Liver (tissue), 9 donors: ENCODE results near the gene SBNO1. TPM values are rescaled to one million over a fixed set of nuclear protein-coding genes. Genes with fewer than 3 reads are reported as not detected.
"Not testable (repeated sequence)": the region's sequence is repeated elsewhere in the genome, so short reads cannot be mapped to it uniquely, and the experiment has no call there.

Experiments
- DNase-seq: peaks from one replicate; pipeline ENCODE4 v3.0.0-alpha.2; 2017; ENCODE audit warnings: low spot score
- H3K27ac ChIP-seq, 2 donors: one replicate each; pipeline ENCODE4 v1.7.0; 2013; ENCODE audit warnings: inconsistent platforms in 2 of 2, low read length in 2 of 2, control low read depth in 1 of 2, low read depth in 1 of 2, mild to moderate bottlenecking in 1 of 2
- H3K27me3 ChIP-seq, 4 donors: one replicate each; pipeline versions ENCODE4 v1.6.1 to v1.7.0; 2013; ENCODE audit warnings: low read length in 3 of 4, inconsistent platforms in 1 of 4, mild to moderate bottlenecking in 1 of 4, moderate library complexity in 1 of 4; ENCODE audit not compliant: control insufficient read depth in 4 of 4, insufficient read depth in 4 of 4
- H3K36me3 ChIP-seq, 4 donors: one replicate each; pipeline versions ENCODE4 v1.6.1 to v1.7.0; 2013; ENCODE audit warnings: low read length in 3 of 4, mild to moderate bottlenecking in 3 of 4, low read depth in 1 of 4, moderate library complexity in 1 of 4; ENCODE audit not compliant: control insufficient read depth in 4 of 4, insufficient read depth in 3 of 4
- H3K4me1 ChIP-seq, 4 donors: one replicate each; pipeline versions ENCODE4 v1.6.1 to v1.7.0; 2013; ENCODE audit warnings: low read length in 3 of 4, mild to moderate bottlenecking in 3 of 4, moderate library complexity in 1 of 4; ENCODE audit not compliant: control insufficient read depth in 4 of 4, insufficient read depth in 4 of 4
- H3K4me3 ChIP-seq, 3 donors: one replicate each; pipeline versions ENCODE4 v1.6.1 to v1.7.0; 2013; ENCODE audit warnings: low read length in 3 of 3, control low read depth in 1 of 3, low read depth in 1 of 3, mild to moderate bottlenecking in 1 of 3
- H3K9ac ChIP-seq, 2 donors: one replicate each; pipeline ENCODE4 v1.7.0; 2013; ENCODE audit warnings: low read length in 2 of 2, mild to moderate bottlenecking in 2 of 2, moderate library complexity in 2 of 2, control low read depth in 1 of 2, low read depth in 1 of 2
- H3K9me3 ChIP-seq, 4 donors: one replicate each; pipeline versions ENCODE4 v1.6.1 to v1.7.0; 2013; ENCODE audit warnings: low read length in 3 of 4; ENCODE audit not compliant: control insufficient read depth in 4 of 4
- ATF3 ChIP-seq: IDR thresholded peaks from 2 replicates; pipeline ENCODE4 v1.6.1; 2016; ENCODE audit warnings: antibody characterized with exemption
- CTCF ChIP-seq: fragments of 150-350 bp; IDR thresholded peaks from 2 replicates; pipeline ENCODE4 v1.5.1; 2017; ENCODE audit warnings: improper control_type of control experiment, low read depth, low read length; ENCODE audit not compliant: missing input control
- EGR1 ChIP-seq, 2 donors: IDR thresholded peaks; 2 replicates each; pipeline ENCODE4 v1.6.1; 2016 to 2018; ENCODE audit warnings: antibody characterized with exemption in 2 of 2, low read depth in 2 of 2
- GABPA ChIP-seq, 2 donors: IDR thresholded peaks in 1 of 2; conservative IDR thresholded peaks in 1 of 2; 2 replicates each; pipeline ENCODE4 v1.6.1; 2016; ENCODE audit warnings: antibody characterized with exemption in 2 of 2, mild to moderate bottlenecking in 1 of 2, moderate library complexity in 1 of 2
- HNF4G ChIP-seq: IDR thresholded peaks from 2 replicates; pipeline ENCODE4 v1.6.1; 2016; ENCODE audit warnings: antibody characterized with exemption
- RAD21 ChIP-seq, 2 donors: IDR thresholded peaks; 2 replicates each; pipeline ENCODE4 v1.6.1; 2016; ENCODE audit warnings: antibody characterized with exemption in 2 of 2, mild to moderate bottlenecking in 2 of 2
- TAF1 ChIP-seq: conservative IDR thresholded peaks from 2 replicates; pipeline ENCODE4 v1.6.1; 2016; ENCODE audit warnings: antibody characterized with exemption, mild to moderate bottlenecking
- YY1 ChIP-seq: IDR thresholded peaks from 2 replicates; pipeline ENCODE4 v1.6.1; 2016; ENCODE audit warnings: antibody characterized with exemption, mild to moderate bottlenecking
- WGBS: extraction: QIAGEN DNeasy Blood & Tissue Kit; methylation state at CpG from one replicate; pipeline ENCODE4 v1.1.7; 2013; 5-methylcytosine and 5-hydroxymethylcytosine counted together
- polyA plus RNA-seq, 2 donors: library from polyadenylated mRNA; stranded (reverse) in 1 of 2; unstranded in 1 of 2; fragments of 200-250 nt in 1 of 2; fragments of >200 nt in 1 of 2; fragmentation: Nextera tagmentation in 1 of 2; extraction: Ambion mirVana in 1 of 2; gene quantifications; one replicate each; pipeline versions ENCODE4 v1.2.1 to v1.2.3, GENCODE V29; 2013 to 2015
- total RNA-seq, 2 donors: library from RNA; depleted of rRNA; stranded (reverse); fragments of >200 nt; gene quantifications; one replicate each; pipeline ENCODE4 v1.2.3, GENCODE V29; 2014
- donor health status: healthy.
- donor health status: healthy.
- donor health status: healthy.
- donor health status: healthy.
- donor health status: healthy.

Gene SBNO1
- total RNA-seq = 10 to 100 TPM; 13.1 to 19.8 TPM
- 1 to 10 TPM; 4.0 to 7.8 TPM for polyA plus RNA-seq

- Histone ChIP-seq H3K36me3 (no peaks in the 10 kb centered on the region), H3K9me3 (no peaks in the 10 kb centered on the region), H3K4me1 (peaks cover 3 to 24% (median 13%) of the 10 kb centered on the region in 4 donors), H3K27me3 (no peaks in the 10 kb centered on the region), H3K27ac (peak within 1 kb of the TSS; percentile 82 to 95), H3K9ac (peak within 1 kb of the TSS; percentile 94 to 99), H3K4me3 (peak within 1 kb of the TSS; percentile 83 to 94 (median 86))
- peak; percentile 89 for TF ChIP-seq YY1
- TF ChIP-seq TAF1 = no peak
- peak; percentile 4 for TF ChIP-seq CTCF
- under 1% methylated on average over 47 of the region's 47 CpGs for WGBS
- DNase-seq = peak; percentile 90
Observed at GRCh38 chr12:123364532-123365024, at the start of gene SBNO1. Gene SBNO1, minus strand, starts transcription at chr12:123364847. Its CDS starts 14,406 bp downstream, at chr12:123350441.

- Histone ChIP-seq H3K27me3 (no peaks in the 10 kb centered on the region), H3K9me3 (no peaks in the 10 kb centered on the region), H3K9ac (no peak overlapping the region), H3K4me3 (no peak overlapping the region), H3K36me3 (peaks cover 8 to 22% (median 12%) of the 10 kb centered on the region in 4 donors), H3K4me1 (no peaks in the 10 kb centered on the region), H3K27ac (no peak overlapping the region)
- 93% methylated on average over 5 of the region's 5 CpGs for WGBS
- DNase-seq = no peak
- no peak for TF ChIP-seq RAD21 (IDR thresholded peaks at IDR 0.05)
- TF ChIP-seq EGR1 (IDR thresholded peaks at IDR 0.05; ENCODE audit: low read depth in 2 of 2) = no peak
- no peak for TF ChIP-seq YY1
- no peak for TF ChIP-seq HNF4G
- no peak for TF ChIP-seq ATF3
- TF ChIP-seq CTCF = no peak
- no peak for TF ChIP-seq GABPA (IDR thresholded peaks at IDR 0.05 in 1 of 2, conservative IDR thresholded peaks at IDR 0.05 in 1 of 2)
- TF ChIP-seq TAF1 = no peak
Observed at GRCh38 chr12:123410041-123410412, 45.4 kb upstream of the SBNO1 start.

- H3K9ac ChIP-seq, H3K4me3 ChIP-seq, DNase-seq, H3K9me3 ChIP-seq, H3K27me3 ChIP-seq, H3K4me1 ChIP-seq, H3K27ac ChIP-seq: not testable (repeated sequence)
- H3K36me3 ChIP-seq = peaks cover 12 to 27% (median 16%) of the 10 kb centered on the region in 4 donors
- 92% methylated on average over 11 of the region's 11 CpGs for WGBS
Observed at GRCh38 chr12:123409284-123410040, 44.8 kb upstream of the SBNO1 start.

- not testable (repeated sequence) for H3K9me3 ChIP-seq
- 96% methylated on average over 7 of the region's 7 CpGs for WGBS
Observed at GRCh38 chr12:123408619-123409018, 44.0 kb upstream of the SBNO1 start.

GRCh38 chr12:123407934-123408333, 43.3 kb upstream of the SBNO1 start:
- H3K27me3 ChIP-seq, H3K27ac ChIP-seq, H3K9ac ChIP-seq, H3K4me1 ChIP-seq, DNase-seq, H3K9me3 ChIP-seq, H3K4me3 ChIP-seq: not testable (repeated sequence)
- H3K36me3 ChIP-seq = peaks cover 16 to 42% (median 29%) of the 10 kb centered on the region in 4 donors
- 83% methylated on average over 15 of the region's 15 CpGs for WGBS

More at GRCh38 chr12:123408619-123409018, 44.0 kb upstream of the SBNO1 start:
- H3K36me3 ChIP-seq = peaks cover 16 to 35% (median 23%) of the 10 kb centered on the region in 4 donors
- not testable (repeated sequence) for H3K27ac ChIP-seq, H3K27me3 ChIP-seq, H3K9ac ChIP-seq, H3K4me1 ChIP-seq, DNase-seq, H3K4me3 ChIP-seq
